Vagina (tissue), 2 donors: ENCODE measurements around the gene ZNF587B.
"Not testable (repeated sequence)": the region's sequence is repeated elsewhere in the genome, so short reads cannot be mapped to it uniquely, and the experiment has no call there.

Experiments used
- POLR2A ChIP-seq, 2 donors: fragments of 450-650 bp; IDR thresholded peaks; one replicate each; pipeline ENCODE4 v1.6.1; 2017; ENCODE audit warnings: antibody characterized with exemption in 2 of 2, mild to moderate bottlenecking in 2 of 2, moderate library complexity in 2 of 2
- POLR2AphosphoS5 ChIP-seq, 2 donors: sonication (generic); formaldehyde crosslinking; IDR thresholded peaks; one replicate each; pipeline ENCODE4 v1.9.0; 2017; ENCODE audit warnings: antibody characterized with exemption in 2 of 2, mild to moderate bottlenecking in 2 of 2, low read depth in 1 of 2; ENCODE audit not compliant: insufficient read depth in 1 of 2
- TF ChIP-seq, protein P1 (sequence below), 3 experiments: fragments of 450-650 bp in 2 of 3; fragments of 200-600 bp in 1 of 3; sonication (generic) in 1 of 3; IDR thresholded peaks; one replicate each; pipeline ENCODE4 v1.5.1; 2017 to 2019; ENCODE audit warnings: antibody characterized with exemption in 3 of 3, mild to moderate bottlenecking in 2 of 3, moderate library complexity in 2 of 3

DNA sequence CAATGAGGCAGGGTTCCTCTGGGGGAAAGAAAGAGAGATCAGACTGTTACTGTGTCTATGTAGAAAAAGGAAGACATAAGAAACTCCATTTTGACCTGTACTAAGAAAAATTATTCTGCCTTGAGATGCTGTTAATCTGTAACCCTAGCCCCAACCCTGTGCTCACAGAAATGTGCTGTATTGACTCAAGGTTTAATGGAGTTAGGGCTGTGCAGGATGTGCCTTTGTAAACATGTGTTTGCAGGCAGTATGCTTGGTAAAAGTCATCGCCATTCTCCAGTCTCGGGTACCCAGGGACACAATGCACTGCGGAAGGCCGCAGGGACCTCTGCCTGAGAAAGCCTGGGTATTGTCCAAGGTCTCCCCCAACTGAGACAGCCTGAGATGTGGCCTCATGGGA lies 6.5 kb upstream of the ZNF587B start:
- not testable (repeated sequence) for TF ChIP-seq POLR2A (IDR thresholded peaks at IDR 0.05); POLR2AphosphoS5 (IDR thresholded peaks at IDR 0.05; ENCODE audit: insufficient read depth in 1 of 2, low read depth in 1 of 2)
- TF ChIP-seq, protein P1, sequence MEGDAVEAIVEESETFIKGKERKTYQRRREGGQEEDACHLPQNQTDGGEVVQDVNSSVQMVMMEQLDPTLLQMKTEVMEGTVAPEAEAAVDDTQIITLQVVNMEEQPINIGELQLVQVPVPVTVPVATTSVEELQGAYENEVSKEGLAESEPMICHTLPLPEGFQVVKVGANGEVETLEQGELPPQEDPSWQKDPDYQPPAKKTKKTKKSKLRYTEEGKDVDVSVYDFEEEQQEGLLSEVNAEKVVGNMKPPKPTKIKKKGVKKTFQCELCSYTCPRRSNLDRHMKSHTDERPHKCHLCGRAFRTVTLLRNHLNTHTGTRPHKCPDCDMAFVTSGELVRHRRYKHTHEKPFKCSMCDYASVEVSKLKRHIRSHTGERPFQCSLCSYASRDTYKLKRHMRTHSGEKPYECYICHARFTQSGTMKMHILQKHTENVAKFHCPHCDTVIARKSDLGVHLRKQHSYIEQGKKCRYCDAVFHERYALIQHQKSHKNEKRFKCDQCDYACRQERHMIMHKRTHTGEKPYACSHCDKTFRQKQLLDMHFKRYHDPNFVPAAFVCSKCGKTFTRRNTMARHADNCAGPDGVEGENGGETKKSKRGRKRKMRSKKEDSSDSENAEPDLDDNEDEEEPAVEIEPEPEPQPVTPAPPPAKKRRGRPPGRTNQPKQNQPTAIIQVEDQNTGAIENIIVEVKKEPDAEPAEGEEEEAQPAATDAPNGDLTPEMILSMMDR (IDR thresholded peaks at IDR 0.05) = not testable (repeated sequence)
